ENCODE measurements around the gene MCTP2. TPM values are rescaled to one million over a fixed set of nuclear protein-coding genes. Genes with fewer than 3 reads are reported as not detected.

Gene MCTP2
- total RNA-seq, 1 donor from 2014 or later, result 0.35 TPM

DNA sequence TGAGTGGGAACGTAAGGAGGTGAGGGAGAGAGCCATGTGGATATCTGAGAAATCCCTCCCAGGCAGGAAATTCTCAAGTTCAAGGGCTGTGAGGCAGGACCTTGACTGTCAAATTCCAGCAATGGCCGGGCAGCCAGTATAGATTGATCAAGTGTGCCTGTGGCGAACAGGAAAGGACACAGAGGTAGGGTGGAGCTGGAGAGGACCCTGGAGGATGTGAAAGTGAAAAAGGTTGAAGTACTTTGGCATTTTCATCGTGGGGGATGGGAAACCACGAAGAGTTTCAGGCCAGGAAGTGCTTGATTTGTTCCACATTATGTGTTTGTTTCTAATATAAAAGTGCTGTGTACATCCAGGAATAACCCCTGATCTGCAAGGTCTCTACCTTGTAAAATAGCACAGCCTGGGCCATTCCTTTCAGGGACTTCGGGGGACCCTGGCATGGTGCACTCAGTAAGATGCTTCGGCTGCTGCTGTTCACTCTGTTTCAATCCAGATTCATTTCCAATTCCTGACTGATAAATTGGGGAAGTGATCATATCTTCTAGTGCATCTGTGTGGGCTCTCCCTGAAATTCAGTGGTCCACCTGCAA, 156.6 kb downstream of the MCTP2 start:
- Mint-ChIP-seq H3K27me3 (ENCODE audit: low read depth) (no peaks in the 10 kb centered on the region), H3K36me3 (ENCODE audit: low read depth) (no peaks in the 10 kb centered on the region), H3K4me1 (peaks cover 4% of the 10 kb centered on the region), H3K4me3 (no peak overlapping the region), H3K9me3 (peaks cover 8% of the 10 kb centered on the region), H3K27ac (ENCODE audit: unreplicated experiment) (no peak overlapping the region)
- DNase-seq (ENCODE audit: low read depth, low spot score), result no peak
- TF ChIP-seq CTCF (conservative IDR thresholded peaks at IDR 0.05), result no peak

DNA sequence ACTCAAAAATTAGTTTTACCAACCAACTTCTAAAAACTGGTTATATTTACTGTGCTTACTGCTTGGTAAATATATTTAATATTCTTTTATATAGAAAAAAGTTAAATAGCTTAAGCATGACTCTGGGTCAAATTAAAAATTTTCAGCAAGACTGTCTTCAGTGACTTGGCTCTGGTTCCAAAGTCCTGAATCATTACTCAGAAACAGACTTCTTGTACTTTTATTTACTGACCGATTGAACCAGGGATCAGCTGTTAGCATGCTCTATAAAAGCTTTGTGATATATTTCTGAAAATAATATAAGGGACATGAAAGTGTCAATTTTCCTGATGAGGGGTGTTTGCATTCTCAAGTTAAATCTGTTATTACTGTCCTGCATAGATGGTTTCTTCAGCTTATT, 164.3 kb downstream of the MCTP2 start:
- H3K36me3 Mint-ChIP-seq (ENCODE audit: low read depth), result no peaks in the 10 kb centered on the region
- H3K27ac Mint-ChIP-seq (ENCODE audit: unreplicated experiment), result no peak overlapping the region
- peaks cover 8% of the 10 kb centered on the region for H3K4me1 Mint-ChIP-seq
- H3K4me3 Mint-ChIP-seq, result no peak overlapping the region
- H3K27me3 Mint-ChIP-seq (ENCODE audit: low read depth), result no peaks in the 10 kb centered on the region
- peaks cover 4% of the 10 kb centered on the region for H3K9me3 Mint-ChIP-seq
- DNase-seq (ENCODE audit: low read depth, low spot score), result no peak
- TF ChIP-seq CTCF (conservative IDR thresholded peaks at IDR 0.05), result no peak

DNA sequence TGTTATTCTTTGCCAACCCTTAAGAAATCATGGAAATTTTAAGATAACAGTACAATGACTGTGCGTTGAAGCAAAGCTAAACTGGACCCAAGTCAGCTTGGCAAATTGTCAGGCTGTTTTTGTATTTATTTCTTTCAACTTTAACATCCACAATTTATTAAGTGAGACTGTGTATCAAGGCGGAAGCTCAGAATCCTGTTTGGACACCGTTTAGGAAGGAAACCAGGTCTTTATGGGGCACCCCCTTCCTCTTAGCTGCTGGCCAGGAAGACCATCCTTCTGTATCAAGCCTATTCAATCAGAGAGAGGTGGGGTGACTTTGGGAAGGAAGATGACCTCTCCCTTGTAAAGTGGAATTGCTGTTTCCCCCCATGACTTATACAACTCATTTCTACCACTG, 166.0 kb downstream of the MCTP2 start:
- Mint-ChIP-seq H3K27me3 (ENCODE audit: low read depth) (no peaks in the 10 kb centered on the region), H3K4me3 (no peak overlapping the region), H3K9me3 (no peaks in the 10 kb centered on the region), H3K27ac (ENCODE audit: unreplicated experiment) (no peak overlapping the region), H3K36me3 (ENCODE audit: low read depth) (no peaks in the 10 kb centered on the region), H3K4me1 (peaks cover 12% of the 10 kb centered on the region)
- DNase-seq (ENCODE audit: low read depth, low spot score), result no peak
- TF ChIP-seq CTCF (conservative IDR thresholded peaks at IDR 0.05), result no peak

GRCh38 chr15:94398001-94398400, 166.6 kb downstream of the MCTP2 start:
- H3K27ac Mint-ChIP-seq (ENCODE audit: unreplicated experiment), result no peak overlapping the region
- H3K36me3 Mint-ChIP-seq (ENCODE audit: low read depth), result no peaks in the 10 kb centered on the region
- H3K27me3 Mint-ChIP-seq (ENCODE audit: low read depth), result no peaks in the 10 kb centered on the region
- H3K4me1 Mint-ChIP-seq, result peaks cover 12% of the 10 kb centered on the region
- no peak for TF ChIP-seq CTCF (conservative IDR thresholded peaks at IDR 0.05)
- H3K9me3 Mint-ChIP-seq, result no peaks in the 10 kb centered on the region
- DNase-seq (ENCODE audit: low read depth, low spot score), result no peak
- no peak overlapping the region for H3K4me3 Mint-ChIP-seq

- no peak for DNase-seq (ENCODE audit: low read depth, low spot score)
- Mint-ChIP-seq H3K27me3 (ENCODE audit: low read depth) (no peaks in the 10 kb centered on the region), H3K4me3 (no peak overlapping the region), H3K36me3 (ENCODE audit: low read depth) (no peaks in the 10 kb centered on the region), H3K27ac (ENCODE audit: unreplicated experiment) (no peak overlapping the region), H3K4me1 (peaks cover 12% of the 10 kb centered on the region), H3K9me3 (no peaks in the 10 kb centered on the region)
- no peak for TF ChIP-seq CTCF (conservative IDR thresholded peaks at IDR 0.05)
Measured at GRCh38 chr15:94400526-94401298, 169.4 kb downstream of the MCTP2 start.

Data from neural crest cell (in vitro differentiated cells).